Left lung (tissue), 10 donors: ENCODE data around the gene GPR155. TPM values are rescaled to one million over a fixed set of nuclear protein-coding genes. Genes with fewer than 3 reads are reported as not detected.

Source experiments
- ATAC-seq: fragments of 200-7000 bp; cut with Tn5 transposase; one replicate; pipeline ENCODE4 v1.9.1; 2020; ENCODE audit warnings: moderate library complexity
- DNase-seq, 4 donors: peaks; one replicate each; pipeline ENCODE4 v3.0.0-alpha.2; 2013 to 2020
- H3K27ac ChIP-seq, 2 donors: fragments of 200-600 bp; sonication (generic) in 1 of 2; one replicate each; pipeline versions ENCODE4 v1.5.0 to v1.8.0; 2020 to 2021
- H3K27me3 ChIP-seq, 2 donors: fragments of 200-600 bp; sonication (generic) in 1 of 2; one replicate each; pipeline versions ENCODE4 v1.5.0 to v1.8.0; 2020 to 2021
- H3K36me3 ChIP-seq, 2 donors: fragments of 200-600 bp; sonication (generic) in 1 of 2; one replicate each; pipeline versions ENCODE4 v1.5.0 to v1.8.0; 2020 to 2021
- H3K4me1 ChIP-seq, 2 donors: fragments of 200-600 bp; one replicate each; pipeline ENCODE4 v1.8.0; 2021
- H3K4me3 ChIP-seq, 2 donors: fragments of 200-600 bp; sonication (generic) in 1 of 2; one replicate each; pipeline versions ENCODE4 v1.5.0 to v1.8.0; 2020 to 2021; ENCODE audit warnings: mild to moderate bottlenecking in 1 of 2
- H3K9me3 ChIP-seq, 2 donors: fragments of 200-600 bp; sonication (generic) in 1 of 2; one replicate each; pipeline versions ENCODE4 v1.5.0 to v1.8.0; 2020 to 2021
- CTCF ChIP-seq, 2 donors: fragments of 200-600 bp; sonication (generic) in 1 of 2; IDR thresholded peaks; one replicate each; pipeline versions ENCODE4 v1.5.0 to v1.8.0; 2021; ENCODE audit warnings: antibody characterized with exemption in 2 of 2
- intact Hi-C, 2 donors: fragments of 100-400 bp; cut with DNase I; formaldehyde crosslinking; loops; one replicate each; pipeline versions ENCODE4 v1.11.2 to v1.14.2; 2022
- polyA plus RNA-seq, 6 donors: library from polyadenylated mRNA; unstranded; fragments of 120-200 nt; gene quantifications; one replicate each; pipeline ENCODE4 v1.2.1, GENCODE V29; 2013; ENCODE audit not compliant: insufficient read length in 6 of 6
- total RNA-seq, 2 donors: library from RNA; stranded (reverse); fragmentation: NEBNext Ultra II Directional; extraction: Animal tissue kit (Norgen Biotek cat#: 25700); gene quantifications; one replicate each; pipeline ENCODE4 v1.2.1, GENCODE V29; 2021
- donor health status: DM: no; HTN: yes; CAD: no.
- donor health status: DM: no; HTN: no; CAD: no.

The GPR155 gene
- total and polyA plus RNA-seq, 8 donors, result 3.1 to 6.9 (median 4.0) TPM

- TF ChIP-seq CTCF (IDR thresholded peaks at IDR 0.05), result no peak
- DNase-seq (no peak), ATAC-seq (no peak)
- H3K4me3 ChIP-seq, result no peak overlapping the region
- H3K9me3 ChIP-seq, result no peaks in the 10 kb centered on the region
- H3K27me3 ChIP-seq, result no peaks in the 10 kb centered on the region
- H3K4me1 ChIP-seq, result no peaks in the 10 kb centered on the region
- no peak overlapping the region for H3K27ac ChIP-seq
- intact Hi-C loops, result no loop called here
- no peaks in the 10 kb centered on the region for H3K36me3 ChIP-seq
Observed at GRCh38 chr2:174473796-174474195, 13.0 kb downstream of the GPR155 start.

- TF ChIP-seq CTCF (IDR thresholded peaks at IDR 0.05), result no peak
- no peak for ATAC-seq
- intact Hi-C loops, result loop anchor here in 1 of 2 donors (10.0 kb wide), 1 partner anchor 139 kb away; no protein-coding TSS in a partner anchor
Observed at GRCh38 chr2:174465327-174465726, 21.5 kb downstream of the GPR155 start.

DNA sequence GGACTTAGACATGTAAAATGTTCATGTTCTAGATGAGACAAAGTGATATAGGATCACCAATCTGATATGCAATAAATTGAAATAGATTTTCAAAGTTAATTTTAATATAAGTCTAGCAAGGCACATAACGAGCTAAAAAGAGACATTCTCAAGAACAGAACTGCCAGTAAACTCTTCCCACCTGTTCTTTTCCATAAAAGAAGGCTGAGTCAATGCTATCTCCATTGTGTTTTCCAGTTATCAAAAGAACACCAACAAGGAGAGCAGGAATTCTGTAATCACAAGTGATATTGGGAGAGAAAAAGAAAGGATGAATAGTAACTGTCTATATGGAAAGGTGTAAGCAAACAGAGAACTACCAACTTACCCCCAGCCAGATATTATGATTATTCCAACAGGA, 25.6 kb downstream of the GPR155 start:
- Histone ChIP-seq H3K4me3 (no peak overlapping the region), H3K27ac (no peak overlapping the region), H3K9me3 (no peaks in the 10 kb centered on the region), H3K36me3 (peaks cover 0 to 7% of the 10 kb centered on the region in 2 donors), H3K4me1 (no peaks in the 10 kb centered on the region), H3K27me3 (no peaks in the 10 kb centered on the region)
- TF ChIP-seq CTCF (IDR thresholded peaks at IDR 0.05), result no peak
- intact Hi-C loops, result loop anchor here in 1 of 2 donors (5.0 to 10.0 kb wide), 2 partner anchors 144 to 226 kb away; no protein-coding TSS in a partner anchor
- DNase-seq (no peak), ATAC-seq (no peak)

More at GRCh38 chr2:174465327-174465726, 21.5 kb downstream of the GPR155 start:
- Histone ChIP-seq H3K27ac (no peak overlapping the region), H3K9me3 (no peaks in the 10 kb centered on the region), H3K4me3 (no peak overlapping the region), H3K27me3 (no peaks in the 10 kb centered on the region), H3K4me1 (no peaks in the 10 kb centered on the region), H3K36me3 (no peaks in the 10 kb centered on the region)
- DNase-seq, result peak in 1 of 4 donors; percentile 11

DNA sequence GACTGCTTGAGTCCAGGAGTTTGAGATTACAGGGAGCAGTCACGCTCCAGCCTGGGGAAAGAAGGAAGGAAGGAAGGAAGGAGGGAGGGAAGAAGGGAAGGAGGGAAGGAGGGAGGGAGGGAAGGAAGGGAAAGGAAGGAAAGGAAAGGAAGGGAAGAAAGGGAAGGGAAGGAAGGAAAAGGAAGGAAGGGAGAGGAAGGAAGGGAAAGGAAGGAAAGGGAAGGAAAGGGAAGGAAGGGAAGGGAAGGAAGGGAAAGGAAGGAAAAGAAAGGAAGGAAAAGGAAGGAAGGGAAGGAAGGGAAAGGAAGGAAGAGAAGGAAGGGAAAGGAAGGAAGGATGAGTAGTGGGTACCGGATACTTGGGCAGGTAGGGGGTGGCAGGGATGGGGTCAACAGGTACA, 32.3 kb downstream of the GPR155 start:
- H3K36me3 ChIP-seq, result peaks cover 0 to 7% of the 10 kb centered on the region in 2 donors
- no peak for TF ChIP-seq CTCF (IDR thresholded peaks at IDR 0.05)
- DNase-seq (no peak), ATAC-seq (no peak)
- intact Hi-C loops, result no loop called here
- H3K27me3 ChIP-seq, result no peaks in the 10 kb centered on the region
- no peak overlapping the region for H3K27ac ChIP-seq
- H3K4me3 ChIP-seq, result no peak overlapping the region
- no peaks in the 10 kb centered on the region for H3K9me3 ChIP-seq
- no peaks in the 10 kb centered on the region for H3K4me1 ChIP-seq

DNA sequence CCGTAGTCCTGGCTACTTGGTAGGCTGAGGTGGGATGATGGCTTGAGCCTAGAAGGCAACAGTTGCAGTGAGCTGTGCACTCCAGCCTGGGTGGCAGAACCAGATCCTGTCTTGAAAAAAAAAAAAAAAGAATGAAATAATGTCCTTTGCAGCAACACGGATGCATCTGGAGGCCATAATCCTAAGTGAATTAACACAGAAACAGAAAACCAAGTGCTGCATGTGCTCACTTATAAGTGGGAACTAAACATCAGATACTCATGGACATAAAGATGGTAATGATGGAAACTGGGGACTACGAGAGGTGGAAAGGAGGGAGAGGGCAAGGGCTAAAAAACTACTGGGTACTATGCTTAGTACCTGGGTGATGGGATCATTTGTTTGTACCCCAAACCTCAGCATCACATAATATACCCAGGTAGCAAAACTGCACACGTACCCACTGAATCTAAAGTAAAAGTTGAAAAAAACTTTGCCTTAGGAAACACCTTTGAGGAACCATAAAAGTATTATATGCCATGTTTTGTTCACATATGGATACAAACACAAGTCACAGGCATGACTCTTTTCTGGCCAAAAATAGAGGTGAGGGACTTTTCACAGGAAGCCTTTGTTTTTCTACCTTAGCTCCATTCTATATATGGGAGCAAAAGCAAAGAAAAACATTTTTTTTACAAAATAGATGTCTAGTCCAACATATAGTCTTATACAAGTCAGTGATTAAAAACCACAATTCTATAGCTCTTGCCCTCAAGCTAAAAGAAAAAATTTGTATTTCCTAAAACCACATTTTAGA, 36.6 kb downstream of the GPR155 start:
- Histone ChIP-seq H3K27ac (no peak overlapping the region), H3K9me3 (no peaks in the 10 kb centered on the region), H3K27me3 (no peaks in the 10 kb centered on the region), H3K4me1 (no peaks in the 10 kb centered on the region), H3K36me3 (peaks cover 0 to 4% of the 10 kb centered on the region in 2 donors), H3K4me3 (no peak overlapping the region)
- ATAC-seq (no peak), DNase-seq (no peak)
- intact Hi-C loops, result no loop called here
- TF ChIP-seq CTCF (IDR thresholded peaks at IDR 0.05), result no peak
